ENCODE measurements around the gene ANKS1B.
"Not testable (repeated sequence)": the region's sequence is repeated elsewhere in the genome, so short reads cannot be mapped to it uniquely, and the experiment has no call there.

ANKS1B gene

GRCh38 chr12:99736760-99737269 is 247.9 kb downstream of the ANKS1B start:
- Histone ChIP-seq H3K9me3 (ENCODE audit: control insufficient read depth, low read length) (no peaks in the 10 kb centered on the region), H3K27me3 (ENCODE audit: control insufficient read depth, insufficient read depth, low read length) (no peaks in the 10 kb centered on the region), H3K4me3 (ENCODE audit: low read length) (no peak overlapping the region), H3K9ac (ENCODE audit: low read length) (no peak overlapping the region), H3K4me1 (ENCODE audit: control insufficient read depth, insufficient read depth, low read length) (no peaks in the 10 kb centered on the region), H3K36me3 (ENCODE audit: control insufficient read depth, insufficient read depth, low read length) (no peaks in the 10 kb centered on the region)

DNA sequence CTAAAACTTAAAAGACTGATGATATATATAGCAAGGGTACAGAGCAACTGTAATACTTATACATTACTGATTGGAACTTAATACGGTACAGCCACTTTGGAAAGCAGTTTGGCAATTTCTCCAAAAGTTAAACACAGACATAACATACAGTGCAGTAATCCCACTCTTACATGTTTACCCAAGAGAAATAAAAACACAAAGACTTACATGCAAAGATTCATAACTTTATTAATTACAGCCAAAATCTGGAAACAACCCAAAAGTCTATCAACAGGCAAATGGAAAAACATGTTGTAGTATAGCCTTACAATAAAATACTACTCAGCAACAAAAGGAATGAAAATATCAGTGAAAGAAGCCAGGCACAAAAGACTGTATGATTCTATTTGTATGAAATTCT is 252.6 kb downstream of the ANKS1B start:
- no peaks in the 10 kb centered on the region for H3K27me3 ChIP-seq (ENCODE audit: control insufficient read depth, insufficient read depth, low read length)
- H3K9ac ChIP-seq (ENCODE audit: low read length), result no peak overlapping the region
- no peaks in the 10 kb centered on the region for H3K9me3 ChIP-seq (ENCODE audit: control insufficient read depth, low read length)
- H3K4me3 ChIP-seq (ENCODE audit: low read length), result no peak overlapping the region
- H3K4me1 ChIP-seq (ENCODE audit: control insufficient read depth, insufficient read depth, low read length), result no peaks in the 10 kb centered on the region
- H3K36me3 ChIP-seq (ENCODE audit: control insufficient read depth, insufficient read depth, low read length), result no peaks in the 10 kb centered on the region

DNA sequence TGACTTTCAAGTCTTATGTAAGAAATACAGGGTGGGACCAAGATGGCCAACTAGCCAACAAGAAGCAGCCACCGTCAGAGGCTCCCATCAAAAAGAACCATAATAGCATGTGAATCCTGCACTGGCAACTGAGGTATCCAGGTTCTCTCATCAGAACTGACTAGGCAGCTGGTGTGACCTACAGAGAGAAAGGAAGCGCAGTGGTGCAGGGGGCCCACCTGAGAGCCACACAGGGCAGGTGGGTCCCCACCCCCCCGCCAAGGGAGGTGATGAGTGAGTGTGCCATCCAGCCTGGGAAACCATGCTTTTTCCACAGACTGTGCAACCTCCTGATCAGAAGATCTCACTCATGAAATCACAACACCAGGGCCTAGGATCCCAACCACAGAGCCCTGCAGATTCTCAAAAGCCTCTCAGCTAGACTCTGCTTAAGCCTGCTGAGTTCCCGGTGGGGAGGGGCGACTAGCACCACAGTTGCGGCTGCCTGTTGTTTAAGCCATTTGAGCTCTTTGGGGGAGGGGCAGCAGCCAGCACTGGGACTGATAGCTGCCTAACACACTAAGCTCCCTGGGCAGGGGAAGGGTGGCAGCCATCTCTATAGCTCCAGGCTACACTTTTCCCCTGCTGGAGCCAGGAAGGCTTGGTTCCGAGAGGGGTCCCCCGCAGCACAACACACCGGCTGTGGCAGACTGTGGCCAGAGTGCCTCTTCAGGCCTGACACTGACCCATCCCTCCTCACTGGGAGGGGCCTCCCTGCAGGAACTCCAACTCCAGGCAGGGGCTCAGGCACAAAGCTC is 261.8 kb downstream of the ANKS1B start:
- Histone ChIP-seq H3K9ac (ENCODE audit: low read length) (no peak overlapping the region), H3K36me3 (ENCODE audit: control insufficient read depth, insufficient read depth, low read length) (no peaks in the 10 kb centered on the region), H3K27me3 (ENCODE audit: control insufficient read depth, insufficient read depth, low read length) (no peaks in the 10 kb centered on the region), H3K9me3 (ENCODE audit: control insufficient read depth, low read length) (no peaks in the 10 kb centered on the region), H3K4me3 (ENCODE audit: low read length) (no peak overlapping the region), H3K4me1 (ENCODE audit: control insufficient read depth, insufficient read depth, low read length) (no peaks in the 10 kb centered on the region)

DNA sequence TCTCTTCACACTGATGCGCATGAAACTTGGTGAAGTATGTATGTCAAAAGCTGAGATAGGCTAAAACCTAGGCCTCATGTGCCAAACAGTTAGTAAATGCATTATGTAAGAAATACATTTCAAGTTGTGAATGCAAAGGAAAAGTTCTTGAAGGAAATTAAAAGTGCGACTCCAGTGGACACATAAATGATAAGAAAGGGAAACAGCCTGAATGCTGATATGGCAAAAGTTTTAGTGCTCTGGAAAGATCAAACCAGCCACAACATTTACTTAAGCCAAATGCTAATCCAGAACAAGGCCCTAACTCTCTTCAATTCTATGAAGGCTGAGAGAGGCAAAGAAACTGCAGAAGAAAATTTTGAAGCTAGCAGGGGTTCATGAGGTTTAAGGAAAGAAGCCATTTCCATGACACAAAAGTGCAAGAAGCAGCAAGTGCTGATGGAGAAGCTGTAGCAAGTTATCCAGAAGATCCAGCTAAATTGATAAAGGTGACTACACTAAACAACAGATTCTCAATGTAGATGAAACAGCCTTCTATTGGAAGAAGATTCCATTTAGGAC is 262.9 kb downstream of the ANKS1B start:
- Histone ChIP-seq H3K27me3 (ENCODE audit: control insufficient read depth, insufficient read depth, low read length) (no peaks in the 10 kb centered on the region), H3K36me3 (ENCODE audit: control insufficient read depth, insufficient read depth, low read length) (no peaks in the 10 kb centered on the region), H3K4me3 (ENCODE audit: low read length) (no peak overlapping the region), H3K9me3 (ENCODE audit: control insufficient read depth, low read length) (no peaks in the 10 kb centered on the region), H3K4me1 (ENCODE audit: control insufficient read depth, insufficient read depth, low read length) (no peaks in the 10 kb centered on the region), H3K9ac (ENCODE audit: low read length) (no peak overlapping the region)

- H3K4me3 ChIP-seq (ENCODE audit: low read length); H3K36me3 ChIP-seq (ENCODE audit: control insufficient read depth, insufficient read depth, low read length); H3K4me1 ChIP-seq (ENCODE audit: control insufficient read depth, insufficient read depth, low read length); H3K9me3 ChIP-seq (ENCODE audit: control insufficient read depth, low read length); H3K27me3 ChIP-seq (ENCODE audit: control insufficient read depth, insufficient read depth, low read length); H3K9ac ChIP-seq (ENCODE audit: low read length): not testable (repeated sequence)
These were observed 264.7 kb downstream of the ANKS1B start for GRCh38 chr12:99720083-99720465.

DNA sequence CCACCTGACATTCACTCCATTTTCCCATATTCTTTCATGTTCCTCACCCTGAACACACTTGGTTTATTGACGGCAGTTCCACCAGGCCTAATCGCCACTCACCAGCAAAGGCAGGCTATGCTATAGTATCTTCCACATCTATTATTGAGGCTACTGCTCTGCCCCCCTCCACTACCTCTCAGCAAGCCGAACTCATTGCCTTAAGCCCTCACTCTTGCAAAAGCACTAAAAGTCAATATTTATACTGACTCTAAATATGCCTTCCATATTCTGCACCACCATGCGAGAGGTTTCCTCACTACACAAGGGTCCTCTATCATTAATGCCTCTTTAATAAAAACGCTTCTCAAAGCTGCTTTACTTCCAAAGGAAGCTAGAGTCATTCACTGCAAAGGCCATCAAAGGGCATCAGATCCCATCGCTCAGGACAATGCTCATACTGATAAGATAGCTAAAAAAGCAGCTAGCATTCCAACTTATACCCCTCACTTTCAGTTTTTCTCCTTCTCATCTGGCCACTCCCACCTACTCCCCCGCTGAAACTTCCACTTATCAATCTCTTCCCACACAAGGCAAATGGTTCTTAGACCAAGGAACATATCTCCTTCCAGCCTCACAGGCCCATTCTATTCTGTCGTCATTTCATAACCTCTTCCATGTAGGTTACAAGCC is 265.2 kb downstream of the ANKS1B start:
- not testable (repeated sequence) for H3K4me1 ChIP-seq (ENCODE audit: control insufficient read depth, insufficient read depth, low read length); H3K9me3 ChIP-seq (ENCODE audit: control insufficient read depth, low read length); H3K27me3 ChIP-seq (ENCODE audit: control insufficient read depth, insufficient read depth, low read length); H3K36me3 ChIP-seq (ENCODE audit: control insufficient read depth, insufficient read depth, low read length); H3K9ac ChIP-seq (ENCODE audit: low read length); H3K4me3 ChIP-seq (ENCODE audit: low read length)

DNA sequence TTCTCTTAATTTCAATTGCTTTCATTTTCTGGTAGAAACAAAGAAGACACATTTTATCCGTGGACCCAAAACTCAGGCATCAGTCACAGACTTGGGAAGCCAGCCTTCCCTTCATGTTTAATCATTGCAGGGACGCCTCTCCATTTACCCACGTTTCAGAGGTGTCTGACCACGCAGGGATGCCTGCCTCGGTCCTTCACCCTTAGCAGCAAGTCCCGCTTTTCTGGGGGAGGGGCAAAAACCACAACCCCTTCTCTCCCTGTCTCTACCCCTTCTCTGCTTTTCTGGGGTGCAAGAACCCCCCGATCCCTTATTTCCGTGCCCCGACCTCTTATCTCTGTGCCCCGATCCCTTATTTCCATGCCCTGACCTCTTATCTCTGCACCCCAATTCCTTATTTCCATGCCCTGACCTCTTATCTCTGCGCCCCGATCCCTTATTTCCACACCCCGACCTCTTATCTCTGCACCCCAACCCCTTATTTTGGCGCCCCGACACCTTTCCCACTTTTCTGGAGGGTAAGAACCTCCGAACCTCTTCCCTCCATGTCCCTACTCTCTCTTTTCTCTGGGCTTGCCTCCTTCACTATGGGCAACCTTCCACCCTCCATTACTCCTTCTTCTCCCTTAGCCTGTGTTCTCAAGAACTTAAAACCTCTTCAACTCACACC is 268.8 kb downstream of the ANKS1B start:
- H3K9me3 ChIP-seq (ENCODE audit: control insufficient read depth, low read length); H3K4me1 ChIP-seq (ENCODE audit: control insufficient read depth, insufficient read depth, low read length); H3K4me3 ChIP-seq (ENCODE audit: low read length); H3K36me3 ChIP-seq (ENCODE audit: control insufficient read depth, insufficient read depth, low read length); H3K9ac ChIP-seq (ENCODE audit: low read length); H3K27me3 ChIP-seq (ENCODE audit: control insufficient read depth, insufficient read depth, low read length): not testable (repeated sequence)

GRCh38 chr12:99714921-99715320 is 269.8 kb downstream of the ANKS1B start:
- H3K4me1 ChIP-seq (ENCODE audit: control insufficient read depth, insufficient read depth, low read length); H3K36me3 ChIP-seq (ENCODE audit: control insufficient read depth, insufficient read depth, low read length); H3K4me3 ChIP-seq (ENCODE audit: low read length); H3K9me3 ChIP-seq (ENCODE audit: control insufficient read depth, low read length); H3K27me3 ChIP-seq (ENCODE audit: control insufficient read depth, insufficient read depth, low read length); H3K9ac ChIP-seq (ENCODE audit: low read length): not testable (repeated sequence)

DNA sequence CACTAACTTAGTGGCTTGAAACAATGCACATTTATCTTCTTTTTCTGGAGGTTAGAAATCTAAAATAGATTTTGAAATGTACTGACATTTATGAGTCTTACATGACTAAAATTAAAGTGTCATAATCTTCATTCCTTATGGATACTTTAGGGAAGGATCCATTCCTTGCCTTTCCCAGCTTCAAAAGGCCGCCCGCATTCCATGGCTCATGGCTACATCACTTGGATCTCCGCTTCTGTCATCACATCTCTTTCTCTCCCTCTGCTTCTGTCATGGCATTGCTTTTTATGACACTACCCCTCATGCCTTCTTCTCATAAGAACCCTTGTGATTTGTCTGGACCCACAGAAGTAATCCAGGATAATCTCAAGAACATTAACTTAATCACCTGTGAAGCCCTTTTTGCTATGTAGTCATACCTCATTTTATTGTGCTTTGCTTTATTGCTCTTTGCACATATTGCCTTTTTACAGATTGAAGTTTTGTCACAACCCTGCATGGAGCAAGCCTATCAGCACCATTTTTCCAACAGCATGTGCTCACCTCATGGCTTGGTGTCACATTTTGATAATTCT is 270.7 kb downstream of the ANKS1B start:
- Histone ChIP-seq H3K27me3 (ENCODE audit: control insufficient read depth, insufficient read depth, low read length) (no peaks in the 10 kb centered on the region), H3K4me3 (ENCODE audit: low read length) (no peak overlapping the region), H3K36me3 (ENCODE audit: control insufficient read depth, insufficient read depth, low read length) (no peaks in the 10 kb centered on the region)

DNA sequence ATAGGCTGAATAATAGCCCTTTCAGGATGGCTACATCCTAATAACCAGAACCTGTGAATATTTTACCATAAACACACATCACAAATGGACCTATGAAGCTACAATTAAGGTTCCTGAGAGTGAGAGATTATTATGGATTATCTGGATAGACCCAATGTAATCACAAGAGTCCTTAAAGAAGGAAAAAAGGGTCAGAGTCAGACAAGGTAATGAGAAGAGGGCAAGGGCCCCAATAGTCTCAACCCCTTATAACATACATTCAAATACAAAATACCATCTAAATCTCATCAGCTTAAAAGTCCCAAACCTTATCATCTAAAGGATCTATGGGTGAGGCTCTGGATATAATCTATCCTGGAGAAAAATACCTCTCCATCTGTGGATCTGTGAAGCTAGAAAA is 272.5 kb downstream of the ANKS1B start:
- Histone ChIP-seq H3K4me1 (ENCODE audit: control insufficient read depth, insufficient read depth, low read length) (no peaks in the 10 kb centered on the region), H3K9ac (ENCODE audit: low read length) (no peak overlapping the region), H3K36me3 (ENCODE audit: control insufficient read depth, insufficient read depth, low read length) (no peaks in the 10 kb centered on the region)

More for the DNA sequence above, 270.7 kb downstream of the ANKS1B start:
- Histone ChIP-seq H3K9me3 (ENCODE audit: control insufficient read depth, low read length) (no peaks in the 10 kb centered on the region), H3K9ac (ENCODE audit: low read length) (no peak overlapping the region), H3K4me1 (ENCODE audit: control insufficient read depth, insufficient read depth, low read length) (no peaks in the 10 kb centered on the region)

DNA sequence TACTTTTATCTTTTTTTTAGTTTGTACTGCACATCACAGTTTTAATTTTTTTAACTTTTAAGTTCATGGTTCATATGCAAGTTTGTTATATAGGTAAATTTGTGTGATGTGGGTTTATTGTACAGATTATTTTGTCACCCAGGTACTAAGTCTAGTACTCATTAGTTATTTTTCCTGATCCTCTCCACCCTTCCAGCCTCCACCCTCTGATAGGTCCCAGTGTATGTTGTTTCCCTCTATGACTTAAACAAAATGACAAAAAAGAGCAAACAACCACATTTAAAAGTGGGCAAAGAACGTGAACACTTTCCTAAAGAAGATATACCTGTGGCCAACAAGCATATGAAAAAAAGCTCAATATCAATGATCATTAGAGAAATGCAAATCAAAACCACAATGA is 273.5 kb downstream of the ANKS1B start:
- Histone ChIP-seq H3K9me3 (ENCODE audit: control insufficient read depth, low read length) (no peaks in the 10 kb centered on the region), H3K4me3 (ENCODE audit: low read length) (no peak overlapping the region), H3K36me3 (ENCODE audit: control insufficient read depth, insufficient read depth, low read length) (no peaks in the 10 kb centered on the region), H3K27me3 (ENCODE audit: control insufficient read depth, insufficient read depth, low read length) (no peaks in the 10 kb centered on the region), H3K4me1 (ENCODE audit: control insufficient read depth, insufficient read depth, low read length) (no peaks in the 10 kb centered on the region), H3K9ac (ENCODE audit: low read length) (no peak overlapping the region)

More for the DNA sequence above, 272.5 kb downstream of the ANKS1B start:
- Histone ChIP-seq H3K9me3 (ENCODE audit: control insufficient read depth, low read length) (no peaks in the 10 kb centered on the region), H3K4me3 (ENCODE audit: low read length) (no peak overlapping the region), H3K27me3 (ENCODE audit: control insufficient read depth, insufficient read depth, low read length) (no peaks in the 10 kb centered on the region)

- H3K9ac ChIP-seq (ENCODE audit: low read length), result no peak overlapping the region
- H3K4me1 ChIP-seq (ENCODE audit: control insufficient read depth, insufficient read depth, low read length), result no peaks in the 10 kb centered on the region
- no peak overlapping the region for H3K4me3 ChIP-seq (ENCODE audit: low read length)
- H3K9me3 ChIP-seq (ENCODE audit: control insufficient read depth, low read length), result no peaks in the 10 kb centered on the region
- no peaks in the 10 kb centered on the region for H3K36me3 ChIP-seq (ENCODE audit: control insufficient read depth, insufficient read depth, low read length)
- H3K27me3 ChIP-seq (ENCODE audit: control insufficient read depth, insufficient read depth, low read length), result no peaks in the 10 kb centered on the region
These were observed 275.1 kb downstream of the ANKS1B start for GRCh38 chr12:99709619-99710018.
